NCI-H524 treated with DMSO at 0.1 percent for 48 hours (cell line): ENCODE data around the gene COL4A3.

ENCODE experiments used
- DNase-seq: peaks from one replicate; lab custom pipeline; 2025; lab: John Stamatoyannopoulos, UW

COL4A3 gene

GRCh38 chr2:227292314-227292713 lies 127.9 kb downstream of the COL4A3 start:
- no peak for DNase-seq

DNA sequence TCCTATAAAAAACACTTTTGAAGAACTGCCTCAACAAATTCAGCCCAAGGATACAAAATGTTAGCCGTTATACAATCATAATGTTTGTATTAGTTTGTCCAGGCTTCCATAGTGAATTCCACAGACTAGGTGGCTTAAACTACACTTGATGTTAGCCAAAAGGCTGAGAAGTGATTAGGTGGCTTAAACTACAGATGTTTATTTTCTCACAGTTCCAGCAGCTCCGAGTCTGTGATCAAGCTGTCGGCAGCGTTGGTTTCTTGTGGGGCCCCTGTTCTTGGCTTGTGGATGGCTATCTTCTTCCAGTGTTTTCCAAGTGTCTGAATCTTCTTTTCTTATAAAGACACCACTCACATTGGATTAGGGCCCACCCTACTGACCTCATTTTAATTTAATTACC lies 129.1 kb downstream of the COL4A3 start:
- no peak for DNase-seq

- DNase-seq, result no peak
These were observed 131.4 kb downstream of the COL4A3 start for GRCh38 chr2:227295806-227296205.

DNA sequence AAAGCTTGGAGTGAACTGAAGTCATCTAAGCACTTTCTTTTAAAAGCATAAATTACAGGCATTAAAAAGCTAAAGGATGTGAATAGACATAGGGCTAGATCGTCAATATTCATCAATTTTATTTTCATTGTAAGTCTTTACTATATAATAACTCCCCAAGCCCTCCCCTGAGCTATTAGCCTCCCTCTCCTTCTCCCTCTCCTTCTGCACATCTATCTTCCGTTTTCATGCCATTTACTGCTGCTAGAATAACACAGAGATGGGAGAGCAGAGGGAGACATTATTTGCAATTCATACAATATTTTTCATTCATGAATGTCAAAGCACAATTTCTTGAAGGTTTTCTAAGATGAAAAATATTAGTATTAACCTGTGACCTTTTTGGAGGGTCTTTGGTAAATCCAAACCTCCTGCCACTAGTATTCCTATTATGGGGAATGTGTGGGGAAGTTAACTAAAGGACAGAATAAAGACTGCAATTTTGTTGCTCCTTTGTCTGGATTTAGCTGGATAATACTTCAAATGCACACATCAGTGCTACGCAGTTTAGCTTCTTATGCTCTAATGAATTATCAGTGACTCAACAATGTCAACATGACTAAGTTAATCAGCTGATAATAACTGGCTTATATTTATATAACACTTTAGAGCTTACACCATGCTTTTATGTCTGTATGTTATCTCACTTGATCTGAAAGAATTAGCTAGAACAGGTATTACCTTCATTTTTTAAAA lies 132.4 kb downstream of the COL4A3 start:
- no peak for DNase-seq

DNA sequence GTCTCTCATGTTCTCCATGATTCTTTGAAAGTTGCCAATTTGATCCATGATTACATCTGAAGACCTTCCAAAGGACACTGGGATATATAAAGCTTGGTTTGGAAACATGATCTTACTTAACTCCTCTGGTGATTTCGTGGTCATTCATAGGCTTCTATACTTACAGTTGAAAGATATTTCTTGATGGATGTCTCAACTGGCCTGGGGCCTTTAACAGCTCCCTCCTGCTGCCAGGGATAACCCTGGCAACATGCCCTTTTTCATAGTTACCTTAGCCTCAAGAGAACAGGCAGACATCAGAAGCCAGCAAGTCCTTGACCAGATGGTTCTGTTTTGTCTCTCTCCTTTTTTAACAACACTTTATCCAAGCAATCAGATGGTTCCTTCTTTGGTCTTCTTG lies 137.1 kb downstream of the COL4A3 start:
- no peak for DNase-seq

GRCh38 chr2:227308784-227309183 lies 144.4 kb downstream of the COL4A3 start:
- no peak for DNase-seq

GRCh38 chr2:227310756-227311110 lies 146.3 kb downstream of the COL4A3 start:
- no peak for DNase-seq

DNA sequence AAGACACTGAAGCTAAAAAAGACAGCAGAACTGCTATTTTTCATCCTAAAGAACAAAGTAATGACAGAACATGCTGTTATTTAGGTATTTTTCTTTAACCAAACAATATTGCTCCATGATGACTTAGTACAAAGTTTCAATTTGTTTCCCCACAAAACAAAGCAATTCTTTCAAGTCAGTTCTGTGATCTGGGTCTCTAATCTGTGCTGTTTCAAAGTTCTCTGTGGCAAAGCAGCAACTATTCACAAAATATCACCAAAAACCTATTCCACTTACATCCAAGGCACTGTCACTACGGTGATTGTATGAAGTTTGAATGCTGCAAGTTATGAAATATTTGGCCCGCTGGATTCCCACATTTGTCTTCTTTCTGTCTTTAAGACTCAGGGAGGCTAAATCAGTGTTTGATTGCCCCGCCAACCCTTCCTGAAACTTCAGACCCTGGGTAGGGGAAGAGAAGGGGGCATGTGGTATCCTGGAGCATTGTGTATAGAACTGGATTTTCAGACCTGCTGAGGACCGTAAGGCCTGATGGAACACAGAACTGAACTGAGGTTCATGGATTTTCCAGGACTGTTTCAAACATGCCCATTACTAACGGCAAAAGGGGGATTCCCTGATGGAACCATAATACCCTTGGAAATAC lies 147.6 kb downstream of the COL4A3 start:
- no peak for DNase-seq

DNA sequence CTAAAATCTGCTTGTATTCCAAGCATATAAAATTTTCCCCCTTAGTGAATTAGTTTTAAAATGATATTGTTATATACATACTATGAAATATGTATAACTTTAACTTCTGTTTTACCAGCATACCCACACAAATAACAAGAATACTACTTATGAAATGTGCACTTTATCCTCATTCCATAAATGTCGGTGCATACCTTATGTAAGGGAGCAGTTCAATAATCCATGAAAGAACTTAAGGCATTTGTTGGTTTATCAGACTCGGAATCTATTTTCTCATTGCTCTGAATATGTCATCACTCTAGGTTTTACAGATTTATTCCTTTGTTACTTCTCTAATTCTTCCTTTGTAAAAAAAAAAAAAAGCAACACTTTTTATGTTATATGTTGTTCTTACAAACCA lies 148.2 kb downstream of the COL4A3 start:
- DNase-seq, result no peak

DNA sequence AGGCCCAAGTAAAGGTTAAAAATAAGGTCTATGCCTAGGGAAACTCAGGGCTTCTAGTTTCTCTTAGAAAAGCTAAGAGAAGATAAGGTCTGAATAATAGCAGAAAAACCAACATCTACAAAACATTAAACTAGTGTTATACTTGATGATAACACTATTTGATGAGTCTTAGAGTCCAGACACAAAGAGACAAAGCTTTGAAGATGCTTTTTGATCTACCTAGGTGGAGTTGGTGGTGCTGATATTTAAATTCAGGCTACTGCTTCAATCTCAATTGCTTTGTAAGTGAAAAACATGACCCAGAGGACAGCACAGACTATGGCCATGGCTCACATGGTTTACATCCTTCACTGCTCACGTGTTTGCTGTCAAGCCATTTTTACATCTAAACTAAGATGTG lies 148.9 kb downstream of the COL4A3 start:
- no peak for DNase-seq

- DNase-seq, result no peak
These were observed 153.4 kb downstream of the COL4A3 start for GRCh38 chr2:227317834-227318233.

- no peak for DNase-seq
These were observed 156.1 kb downstream of the COL4A3 start for GRCh38 chr2:227320305-227321094.

DNA sequence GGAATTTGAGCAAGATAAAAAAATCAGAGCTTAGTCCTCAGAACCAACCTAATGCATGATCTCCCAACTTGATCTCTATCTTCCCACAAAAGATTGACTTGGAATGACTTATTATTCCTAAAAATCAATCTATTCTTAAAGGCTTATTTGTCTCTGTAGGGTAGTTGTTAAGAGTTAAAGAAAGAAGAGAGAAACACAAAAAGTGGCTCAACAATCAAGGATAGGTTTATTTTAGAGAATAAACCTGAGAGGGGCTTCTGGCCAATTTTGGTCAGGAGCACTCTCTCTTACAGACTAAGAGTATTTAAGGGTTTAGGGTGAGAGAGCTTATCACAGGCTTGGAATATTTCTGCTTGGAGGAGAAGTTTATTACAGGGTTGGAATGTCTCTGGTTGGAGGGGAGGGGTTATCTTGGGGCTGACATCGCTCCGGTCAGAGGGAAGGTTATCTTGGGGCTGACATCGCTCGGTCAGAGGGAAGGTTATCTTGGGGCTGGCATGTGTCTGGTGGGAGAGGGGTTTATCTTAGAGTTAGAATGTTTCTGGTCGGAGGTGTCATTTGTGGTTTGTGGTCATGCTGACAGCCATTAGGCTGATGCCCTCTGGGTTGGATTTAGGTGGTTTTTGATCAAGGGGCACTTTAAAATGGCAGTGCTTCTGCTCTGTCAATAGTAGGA lies 158.2 kb downstream of the COL4A3 start:
- no peak for DNase-seq

DNA sequence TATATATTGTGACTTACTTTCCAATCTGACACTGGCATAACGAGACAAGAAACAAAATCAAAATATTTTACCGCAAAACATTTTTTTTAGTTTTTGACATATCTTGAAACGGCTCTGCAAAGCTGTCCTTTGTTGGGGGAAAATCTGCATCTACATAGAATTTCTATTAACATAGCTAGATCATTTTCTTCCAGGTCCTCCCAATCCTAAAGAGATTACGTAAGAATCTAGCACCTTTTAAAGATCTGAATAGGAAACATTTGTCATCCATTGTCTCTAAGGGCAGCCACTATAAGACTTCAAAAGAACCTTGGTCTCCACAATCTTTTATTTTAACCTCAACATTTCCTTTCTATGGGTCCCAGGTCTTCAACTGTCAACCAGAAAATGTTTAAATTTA lies 159.4 kb downstream of the COL4A3 start:
- DNase-seq, result no peak

GRCh38 chr2:227324642-227324994 lies 160.2 kb downstream of the COL4A3 start:
- DNase-seq, result no peak

DNA sequence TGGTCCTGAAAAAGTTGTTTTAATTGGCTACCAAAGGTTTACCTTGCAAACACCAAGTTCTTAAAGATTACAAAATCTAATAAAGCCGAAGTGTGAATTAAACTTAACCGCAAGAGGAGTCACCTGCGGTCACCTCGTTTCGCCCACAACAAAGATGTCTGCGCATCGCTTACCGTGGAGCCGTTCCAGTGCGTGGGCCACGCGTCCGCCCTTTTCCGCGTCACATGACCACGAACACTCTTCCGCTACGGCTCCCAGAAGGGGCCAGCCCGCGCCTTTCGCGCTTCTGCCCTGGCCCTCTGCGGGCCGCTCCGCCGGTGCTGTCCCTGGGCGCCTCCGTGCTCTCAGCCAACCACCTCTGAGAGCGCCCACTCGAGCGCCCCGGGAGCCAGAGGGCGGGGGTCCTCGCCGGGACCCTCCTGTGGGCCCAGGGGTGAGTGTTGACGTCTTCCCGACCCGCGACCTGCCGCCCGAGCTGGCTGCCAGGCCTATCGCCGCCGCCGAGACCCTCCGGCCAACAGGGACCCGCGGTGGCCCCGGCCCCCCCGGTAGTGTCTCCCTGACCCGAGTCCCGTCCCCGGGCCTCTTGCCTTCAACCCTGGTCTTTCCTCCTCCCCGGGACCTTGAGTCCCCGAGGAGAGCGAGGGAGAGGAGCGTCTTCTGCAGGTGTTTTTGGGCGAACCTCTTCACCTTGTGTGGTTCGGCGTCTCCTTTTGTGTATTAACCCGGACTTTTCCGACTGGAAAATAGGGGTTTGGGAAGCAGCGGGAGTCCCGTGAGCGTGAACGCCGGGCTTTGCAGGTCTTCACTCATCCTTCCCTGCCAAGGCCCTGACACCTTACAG lies 160.8 kb downstream of the COL4A3 start, which contains the start of gene MFF:
Gene MFF (plus strand): TSS at position 257 of the 844 bp plus-strand sequence. CDS start 5,415 bp downstream, outside the sequence.
- DNase-seq, result peak; percentile 71

GRCh38 chr2:227325839-227326195 lies 161.4 kb downstream of the COL4A3 start:
- DNase-seq, result no peak

DNA sequence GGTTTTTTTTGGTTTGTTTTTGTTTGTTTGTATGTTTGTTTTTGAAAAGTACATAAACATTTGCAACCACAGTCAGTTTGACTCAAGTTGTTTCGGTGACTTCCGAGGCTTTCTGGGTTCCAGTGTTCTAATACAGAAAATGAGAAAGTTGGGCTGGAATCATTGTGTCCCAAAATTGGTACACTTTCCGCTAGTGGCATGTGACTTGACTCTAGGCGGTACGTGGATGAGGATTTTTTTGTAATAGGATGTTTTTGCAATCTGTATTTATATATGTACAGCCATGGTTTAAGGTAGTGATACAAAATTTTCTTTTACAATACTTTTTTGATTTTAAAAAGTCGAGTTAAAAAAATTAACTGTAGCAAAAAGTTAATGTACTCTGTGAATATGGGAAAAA lies 162.4 kb downstream of the COL4A3 start:
- no peak for DNase-seq

DNA sequence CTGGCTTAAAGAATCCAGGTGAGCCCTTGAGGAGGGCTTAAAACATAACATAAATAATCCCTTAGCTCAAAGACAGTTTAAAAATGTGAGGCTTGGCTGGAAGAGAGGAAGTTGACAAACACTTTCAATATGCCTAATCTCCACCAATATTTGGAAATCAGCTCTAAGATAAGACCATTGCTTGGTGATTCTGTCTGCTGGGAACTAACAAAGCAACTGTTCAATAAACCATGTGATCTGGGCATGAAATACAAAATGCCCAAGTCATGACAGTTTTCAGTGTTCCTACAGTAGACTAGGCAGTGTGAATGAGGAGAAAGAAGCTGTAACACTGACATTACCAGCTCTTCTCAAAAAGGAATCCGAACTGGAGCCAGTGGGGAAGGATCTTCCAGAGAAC lies 171.3 kb downstream of the COL4A3 start:
- DNase-seq, result no peak

- no peak for DNase-seq
These were observed 173.0 kb downstream of the COL4A3 start for GRCh38 chr2:227337442-227337841.

DNA sequence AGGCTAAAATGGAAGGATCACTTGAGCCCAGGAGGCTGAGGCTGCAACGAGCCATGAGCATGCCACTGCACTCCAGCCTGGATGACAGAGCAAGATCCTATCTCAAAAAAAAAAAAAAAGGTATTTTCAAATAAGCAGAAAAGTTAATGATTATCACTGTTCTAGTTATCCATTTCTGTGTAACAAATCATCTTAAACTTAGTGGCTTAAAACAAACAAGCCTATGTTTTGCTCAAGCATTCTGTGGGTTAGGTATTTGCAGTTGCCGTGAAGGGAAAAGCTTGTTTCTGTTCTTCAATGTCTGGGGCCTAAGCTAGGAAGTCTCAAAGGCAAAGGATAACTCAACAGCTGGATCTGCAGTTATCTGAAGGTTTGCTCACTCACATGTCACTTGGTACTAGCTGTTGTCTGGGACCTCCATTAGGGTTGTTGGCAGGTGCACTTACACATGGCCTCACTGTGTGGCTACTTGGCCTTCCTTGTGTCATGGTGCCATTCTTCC lies 174.7 kb downstream of the COL4A3 start:
- DNase-seq, result no peak
